H4 (cell line): ENCODE data around the gene ZSCAN2. TPM values are rescaled to one million over a fixed set of nuclear protein-coding genes. Genes with fewer than 3 reads are reported as not detected.
"Not testable (repeated sequence)": the region's sequence is repeated elsewhere in the genome, so short reads cannot be mapped to it uniquely, and the experiment has no call there.

ENCODE experiments used
- DNase-seq: peaks from one replicate; pipeline ENCODE4 v3.0.0-alpha.2; 2015; ENCODE audit warnings: low spot score
- total RNA-seq: library from RNA; depleted of rRNA; stranded (reverse); fragments of >200 nt; shearing (Covaris generic); gene quantifications from 2 replicates; pipeline ENCODE4 v1.2.3, GENCODE V29; 2014; rRNA removed

Gene ZSCAN2
- 7.6 and 7.8 TPM in 2 replicates for total RNA-seq

DNA sequence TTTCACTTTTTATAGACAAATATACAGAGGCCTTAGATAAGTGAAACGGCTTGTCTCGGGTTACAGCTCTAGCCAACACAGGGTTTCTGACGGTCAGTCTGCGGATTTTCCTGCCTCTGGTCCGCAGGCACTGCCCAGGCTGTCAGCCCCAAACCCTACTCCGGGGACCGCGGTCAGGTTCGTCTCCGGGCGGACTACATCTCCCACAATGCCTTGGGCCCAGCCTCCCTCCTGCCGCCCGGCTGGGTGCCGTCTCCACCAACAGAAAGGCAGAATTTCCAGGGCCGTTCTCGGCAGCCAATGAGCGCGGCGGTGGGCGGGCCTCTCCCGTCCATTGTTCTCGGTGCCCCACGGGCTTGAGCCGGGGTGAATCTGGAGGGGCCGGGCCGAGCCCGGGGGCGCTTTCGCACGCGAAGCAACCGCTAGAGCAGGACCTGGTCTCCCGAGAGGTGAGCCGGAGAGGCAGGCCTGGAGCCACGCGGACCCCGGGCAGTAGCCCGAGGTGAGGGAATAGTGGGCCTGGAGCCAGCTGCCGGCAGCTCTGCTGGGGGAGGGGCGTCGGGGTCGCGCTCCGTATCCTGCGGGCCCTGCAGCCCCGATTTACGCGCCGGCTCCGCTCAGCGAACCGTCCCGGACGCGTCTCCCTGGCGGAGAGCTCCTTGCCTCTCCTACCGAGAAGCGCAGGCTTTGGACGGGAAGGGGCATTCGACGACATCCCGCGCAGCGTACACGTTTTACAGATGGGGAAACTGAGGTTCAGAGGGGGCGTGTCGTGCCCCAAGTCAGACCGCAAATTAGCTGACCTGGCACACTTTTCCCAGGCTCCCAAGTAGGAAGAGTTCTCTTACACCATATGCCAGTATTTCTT lies at the start of gene ZSCAN2:
ZSCAN2 (plus strand) TSS at position 323 of the 868 bp plus-strand sequence. CDS start 2,919 bp downstream, outside the sequence.
- DNase-seq = peak; percentile 93

DNA sequence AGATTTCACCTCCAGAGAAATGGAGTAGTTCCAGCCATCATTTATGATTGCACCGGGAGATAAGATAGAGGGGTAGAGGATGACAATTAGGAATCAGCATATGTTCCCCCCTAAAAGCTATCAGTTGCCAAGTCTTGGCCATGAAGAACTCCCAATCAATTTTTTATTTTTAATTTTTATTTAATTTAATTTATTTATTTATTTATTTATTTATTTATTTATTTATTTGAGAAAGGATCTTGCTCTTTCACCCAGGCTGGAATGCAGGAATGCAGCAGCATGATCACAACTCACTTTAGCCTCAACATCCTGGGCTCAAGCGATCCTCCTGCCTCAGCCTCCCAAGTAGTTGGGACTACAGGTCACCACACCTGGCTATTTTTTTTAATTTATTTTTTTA lies 49.2 kb upstream of the ZSCAN2 start:
- DNase-seq = not testable (repeated sequence)

DNA sequence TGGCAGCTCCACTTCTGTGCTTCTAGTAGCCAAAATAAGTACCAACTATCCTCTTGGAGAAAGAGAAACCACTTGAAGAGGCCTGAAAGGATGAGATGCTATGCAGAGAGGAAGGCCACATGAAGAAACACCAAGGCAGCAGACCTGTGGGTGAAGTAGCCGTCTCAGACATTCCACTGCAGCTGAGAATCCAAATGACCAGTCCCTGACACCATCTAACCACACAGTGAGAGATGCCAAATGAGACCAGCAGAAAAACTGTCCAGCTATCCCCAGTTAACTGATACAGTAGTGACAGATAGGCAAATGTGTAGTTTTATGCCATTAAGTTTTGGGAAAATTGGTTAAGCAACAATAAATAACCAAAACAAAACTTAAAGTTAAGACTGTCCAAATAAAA lies 47.9 kb upstream of the ZSCAN2 start:
- DNase-seq = no peak

DNA sequence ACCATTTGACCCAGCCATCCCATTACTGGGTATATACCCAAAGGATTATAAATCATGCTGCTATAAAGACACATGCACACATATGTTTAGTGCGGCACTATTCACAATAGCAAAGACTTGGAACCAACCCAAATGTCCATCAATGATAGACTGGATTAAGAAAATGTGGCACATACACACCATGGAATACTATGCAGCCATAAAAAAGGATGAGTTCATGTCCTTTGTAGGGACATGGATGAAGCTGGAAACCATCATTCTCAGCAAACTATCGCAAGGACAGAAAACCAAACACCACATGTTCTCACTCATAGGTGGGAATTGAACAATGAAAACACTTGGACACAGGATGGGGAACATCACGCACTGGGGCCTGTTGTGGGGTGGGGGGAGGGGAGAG lies 44.1 kb upstream of the ZSCAN2 start:
- not testable (repeated sequence) for DNase-seq

DNA sequence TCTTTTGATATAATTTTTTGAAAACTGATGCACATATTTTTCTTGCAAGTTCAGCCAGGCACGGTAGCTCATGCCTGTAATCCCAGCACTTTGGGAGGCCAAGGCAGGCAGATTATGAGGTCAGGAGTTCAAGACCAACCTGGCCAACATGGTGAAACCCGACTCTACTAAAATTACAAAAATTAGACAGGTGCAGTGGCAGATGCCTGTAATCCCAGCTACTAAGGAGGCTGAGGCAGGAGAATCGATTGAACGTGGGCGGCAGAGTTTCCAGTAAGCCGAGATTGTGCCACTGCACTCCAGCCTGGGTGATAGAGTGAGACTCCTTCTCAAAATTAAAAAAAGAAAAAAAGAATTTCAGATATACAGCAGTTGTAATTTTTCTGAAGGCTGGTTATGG lies 32.8 kb upstream of the ZSCAN2 start:
- not testable (repeated sequence) for DNase-seq

DNA sequence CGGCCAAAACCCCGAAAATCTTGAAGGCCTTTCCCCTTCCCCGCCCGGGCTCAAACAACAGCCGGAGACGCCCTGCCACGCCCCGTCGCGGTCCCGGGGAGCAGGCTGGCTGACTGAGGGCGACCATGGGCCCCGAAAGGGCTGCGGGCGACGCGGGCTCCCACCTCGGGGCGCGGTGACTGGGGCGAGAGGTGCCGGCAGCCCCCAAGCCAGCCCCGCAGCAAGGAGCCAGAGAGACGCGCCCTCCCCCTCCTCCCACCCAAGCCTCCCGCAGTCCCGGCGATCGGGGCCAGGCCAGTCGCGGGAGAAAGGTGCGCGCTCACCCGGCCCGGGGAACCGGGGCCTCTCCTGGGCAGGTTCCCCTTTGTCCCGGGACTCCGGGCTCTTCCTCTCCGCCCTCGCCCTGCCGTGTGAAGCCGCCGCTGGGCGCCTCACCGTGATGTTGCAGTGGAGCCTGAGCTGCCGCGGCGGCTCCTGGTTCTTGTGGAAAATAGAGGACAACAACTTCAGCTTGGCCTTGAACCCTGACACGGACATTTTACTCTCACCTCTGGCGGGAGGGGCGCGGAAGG lies 30.6 kb upstream of the ZSCAN2 start:
- DNase-seq = no peak

DNA sequence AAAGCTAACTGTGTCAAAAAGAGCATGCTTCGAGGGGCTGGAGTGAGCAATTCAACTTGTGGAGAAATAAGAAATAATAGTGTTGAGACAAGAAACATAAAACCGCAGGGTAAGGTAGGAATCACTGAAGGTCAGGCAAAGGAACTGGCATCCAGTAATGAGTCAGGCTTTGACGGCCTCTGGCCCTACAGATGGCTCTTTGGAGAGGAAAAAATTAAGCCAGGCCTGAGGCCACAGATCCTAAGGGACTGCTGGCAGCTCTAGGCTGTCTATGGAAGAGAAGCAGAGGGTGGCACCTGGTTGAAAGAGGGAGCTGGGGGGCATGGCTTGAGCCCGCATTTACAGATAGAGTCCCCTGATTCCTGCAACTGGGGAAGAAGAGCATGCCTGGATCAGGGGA lies 28.6 kb upstream of the ZSCAN2 start:
- DNase-seq = no peak

DNA sequence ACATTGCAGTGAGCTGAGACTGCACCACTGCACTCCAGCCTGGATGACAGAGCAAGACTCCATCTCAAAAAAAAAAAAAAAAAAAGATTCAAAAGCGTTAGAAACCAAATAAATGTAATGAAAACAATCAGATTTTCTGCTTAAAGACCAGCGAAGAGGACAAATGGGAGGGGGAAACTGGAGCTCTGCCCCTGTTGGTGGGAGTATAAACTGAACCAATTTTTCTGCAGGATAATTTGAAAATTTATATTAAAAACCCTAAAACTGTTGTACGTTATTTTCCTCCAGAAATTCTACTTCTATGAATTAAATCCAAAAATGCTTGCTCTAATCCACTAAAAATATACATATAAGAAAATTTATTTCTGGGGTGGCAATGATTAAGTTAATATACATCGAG lies 25.3 kb upstream of the ZSCAN2 start:
- no peak for DNase-seq

DNA sequence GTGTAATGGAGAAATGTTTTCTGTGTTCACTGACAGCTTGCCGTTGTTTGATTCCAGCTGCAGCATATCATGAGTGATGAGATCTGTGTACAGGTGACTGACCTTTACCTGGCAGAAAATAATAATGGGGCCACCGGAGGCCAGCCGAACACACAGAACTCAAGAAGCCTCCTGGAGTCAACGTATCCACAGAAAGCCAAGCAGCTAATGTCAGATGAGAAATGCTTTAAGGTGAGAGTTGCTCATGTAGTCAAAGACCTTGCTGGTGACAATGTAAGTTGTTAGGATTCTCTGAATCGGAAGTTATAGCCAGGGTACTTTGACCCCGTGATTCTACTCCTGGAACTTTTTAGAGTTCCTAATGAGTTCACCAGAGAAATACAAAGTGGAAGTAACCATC lies 22.9 kb upstream of the ZSCAN2 start:
- DNase-seq = not testable (repeated sequence)

DNA sequence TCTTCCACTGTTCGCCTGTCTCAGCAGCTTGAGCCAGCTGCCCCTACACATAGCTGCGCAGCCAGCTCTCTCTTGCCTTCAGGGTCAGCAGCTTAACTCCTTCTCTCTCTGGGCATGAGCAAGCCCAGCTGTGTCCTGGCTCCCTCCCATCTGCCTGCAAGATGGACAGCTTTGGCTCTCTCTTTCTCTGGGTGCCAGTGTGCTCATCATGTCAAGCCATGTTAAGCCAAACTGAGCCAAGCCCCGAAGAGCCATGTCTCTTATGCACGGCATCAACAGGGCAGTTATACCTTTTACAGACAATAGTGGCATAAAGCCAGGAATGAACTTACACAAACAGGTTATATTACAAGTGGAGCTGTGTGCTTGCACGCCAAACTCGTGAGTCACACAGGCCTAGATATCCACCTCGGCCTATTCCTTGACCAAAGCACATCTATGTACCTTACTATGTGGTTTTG lies 21.5 kb upstream of the ZSCAN2 start:
- peak; percentile 59 for DNase-seq

DNA sequence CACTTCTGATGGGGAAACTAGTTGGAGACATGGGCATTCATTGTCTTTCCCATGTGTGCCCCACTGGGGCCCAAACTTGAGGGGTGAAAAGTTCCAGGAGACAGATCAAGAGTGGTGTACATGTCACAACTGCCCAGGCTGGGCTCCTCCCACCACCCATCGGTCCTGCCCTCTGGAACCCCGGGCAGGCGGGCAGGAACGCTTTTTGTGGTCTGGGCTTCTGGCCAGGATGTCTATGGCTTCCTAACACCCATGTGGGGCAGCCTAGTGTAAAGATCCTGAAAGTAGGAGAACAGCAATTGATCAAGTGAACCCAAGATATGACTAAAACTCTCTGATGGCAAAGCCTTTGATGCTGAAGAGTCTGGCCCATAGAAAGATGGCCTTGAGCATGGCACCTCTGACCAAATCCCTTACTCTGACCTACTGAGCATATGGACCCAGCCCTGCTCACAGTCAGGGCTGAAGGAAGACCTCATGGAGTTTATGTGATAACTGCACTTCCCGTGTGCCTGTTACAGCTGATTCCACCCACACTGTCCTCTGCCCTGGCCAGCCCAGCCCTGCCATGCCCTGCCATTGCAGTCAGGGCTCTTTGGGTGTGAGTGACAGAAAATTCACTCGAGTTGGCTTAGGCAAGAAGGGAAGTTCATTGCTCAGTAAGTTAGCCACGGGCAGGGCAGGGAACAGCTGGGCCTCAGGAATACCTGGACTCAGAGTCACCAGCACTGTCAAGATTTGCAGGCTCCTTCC lies 19.0 kb upstream of the ZSCAN2 start:
- not testable (repeated sequence) for DNase-seq

DNA sequence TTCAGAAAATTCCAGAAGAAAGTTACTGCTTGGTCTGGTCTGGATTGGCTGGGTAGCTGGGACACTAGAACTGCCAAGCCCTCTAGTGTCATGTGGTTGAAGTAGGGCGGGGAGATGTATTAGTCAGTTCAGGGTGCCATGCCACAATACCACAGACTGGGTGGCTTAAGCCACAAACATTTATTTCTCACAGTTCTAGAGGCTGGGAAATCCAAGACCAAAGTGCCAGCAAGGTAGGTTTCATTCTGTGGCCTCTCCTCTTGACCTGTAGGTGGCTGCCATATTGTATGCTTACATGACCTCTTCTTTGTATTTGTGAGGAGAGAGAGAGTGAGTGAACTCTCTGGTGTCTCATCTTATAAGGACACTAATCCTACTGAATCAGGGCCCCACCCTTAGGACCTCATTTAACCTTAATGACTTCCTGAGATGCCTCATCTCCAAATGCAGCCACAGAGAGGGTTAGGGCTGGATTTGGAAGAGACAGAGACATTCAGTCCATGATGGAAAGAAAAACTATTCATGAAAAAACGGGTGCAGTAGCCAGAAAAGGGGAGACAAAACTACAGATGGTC lies 18.1 kb upstream of the ZSCAN2 start:
- peak; percentile 26 for DNase-seq

DNA sequence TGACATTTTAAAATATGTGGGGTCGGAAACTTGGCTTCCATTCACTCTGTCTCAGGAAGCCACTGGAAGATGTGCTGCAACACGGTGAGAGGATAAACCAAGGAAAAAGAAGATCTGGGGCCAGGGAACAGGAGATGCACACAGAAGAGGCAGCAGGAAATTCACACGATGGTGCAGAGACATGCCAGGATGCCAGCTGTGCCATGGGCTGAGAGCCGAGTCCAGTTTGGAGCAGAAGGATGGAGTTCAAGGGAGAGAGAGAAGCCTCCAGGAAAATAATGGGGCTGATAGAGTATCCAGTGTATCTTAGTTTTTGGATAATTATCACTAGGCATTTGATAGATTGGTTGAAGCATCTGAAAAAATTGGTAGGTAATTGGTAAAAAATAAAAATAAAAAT lies 16.9 kb upstream of the ZSCAN2 start:
- DNase-seq = not testable (repeated sequence)

DNA sequence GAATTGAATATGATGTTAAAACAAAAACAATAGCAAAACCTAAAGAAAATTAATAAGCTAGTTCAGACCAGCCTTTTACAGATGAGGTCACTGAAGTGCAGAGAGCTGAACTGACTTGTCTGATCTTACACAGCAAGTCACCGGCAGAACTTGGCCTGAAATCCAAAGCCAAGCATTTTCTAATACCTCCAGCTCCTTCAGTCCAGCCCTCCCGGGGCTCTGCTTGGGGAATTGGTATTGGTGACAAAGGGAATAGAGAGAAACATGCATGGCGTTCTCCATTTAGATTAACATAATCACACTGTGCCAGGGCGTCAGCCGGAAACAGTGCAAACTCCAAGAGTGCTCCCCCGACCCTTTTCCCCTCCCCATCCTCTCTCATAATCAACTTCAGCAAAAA lies 14.1 kb upstream of the ZSCAN2 start:
- DNase-seq = no peak

DNA sequence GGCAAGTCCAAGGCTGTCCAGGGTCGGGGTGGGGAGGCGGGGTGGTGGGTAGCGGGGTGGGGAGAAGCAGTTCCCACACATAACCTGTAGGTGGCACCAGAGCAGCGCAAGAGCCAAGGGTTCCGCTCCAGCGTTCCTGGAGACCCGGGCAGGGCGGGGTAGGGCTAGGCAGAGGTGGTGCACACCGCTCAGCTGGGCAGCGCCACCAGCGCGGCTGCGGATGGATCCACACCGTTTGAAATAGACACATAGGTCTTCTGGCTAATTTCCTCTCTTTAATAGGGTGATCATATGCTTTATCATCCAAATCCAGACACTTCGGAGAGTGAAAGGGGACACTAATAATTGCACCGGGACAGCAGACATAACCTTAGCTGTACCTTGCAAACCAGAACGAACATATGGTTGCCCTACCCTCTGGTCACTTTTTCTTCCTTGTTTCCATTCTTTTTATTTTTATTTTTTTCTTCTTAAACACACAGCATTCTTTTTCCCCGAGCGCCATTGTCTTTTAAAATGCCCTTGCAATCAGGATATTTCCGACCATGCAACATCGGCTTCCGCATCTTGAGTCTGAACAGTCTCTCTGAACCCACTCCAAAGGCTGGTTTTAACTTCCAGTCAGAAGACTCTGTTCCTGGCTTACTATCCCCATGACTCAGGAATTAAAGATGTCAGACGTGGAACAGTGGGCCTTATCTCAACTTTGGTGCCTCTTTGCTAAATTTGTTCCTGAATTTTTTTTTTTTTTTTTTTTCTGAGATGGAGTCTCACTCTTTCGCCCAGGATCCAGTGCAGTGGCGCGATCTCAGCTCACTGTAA lies 12.5 kb upstream of the ZSCAN2 start:
- peak; percentile 84 for DNase-seq

DNA sequence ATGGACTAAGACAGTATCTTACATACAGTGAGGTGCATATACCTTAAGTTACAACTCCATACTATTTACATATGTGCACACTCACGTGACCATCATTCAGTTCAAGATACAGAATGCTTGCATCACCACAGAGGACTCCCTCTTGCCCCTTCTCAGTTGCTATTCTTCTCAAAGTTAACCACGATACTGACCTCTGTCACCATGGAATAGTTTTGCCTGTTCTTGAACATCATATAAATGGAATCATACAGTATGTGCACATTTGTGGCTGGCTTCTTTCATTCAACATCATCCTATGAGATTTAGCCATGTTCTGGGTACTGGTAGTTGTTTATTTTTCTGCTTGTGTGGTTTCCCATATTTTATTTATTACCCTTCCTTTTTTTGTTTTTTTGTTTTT lies 10.4 kb upstream of the ZSCAN2 start:
- DNase-seq = no peak

DNA sequence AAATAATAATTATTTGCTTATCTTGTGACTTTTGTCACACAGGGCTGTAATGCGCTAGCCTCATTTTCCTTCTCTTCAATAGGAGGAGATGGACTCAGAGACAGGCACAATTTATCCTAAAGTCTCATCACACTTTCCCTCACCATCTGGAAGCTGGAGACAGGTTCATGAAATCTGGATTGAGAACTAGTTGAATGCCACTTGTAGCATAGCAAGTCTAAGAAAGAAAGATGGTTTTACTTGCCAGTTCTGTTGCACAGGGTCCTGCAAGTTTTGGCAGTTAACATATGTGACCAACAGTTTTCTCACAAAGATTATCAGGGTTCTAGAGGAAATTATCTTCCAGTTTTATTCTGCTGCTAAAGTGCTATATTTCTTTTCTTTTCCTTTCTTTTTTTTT lies 9.0 kb upstream of the ZSCAN2 start:
- DNase-seq = no peak

DNA sequence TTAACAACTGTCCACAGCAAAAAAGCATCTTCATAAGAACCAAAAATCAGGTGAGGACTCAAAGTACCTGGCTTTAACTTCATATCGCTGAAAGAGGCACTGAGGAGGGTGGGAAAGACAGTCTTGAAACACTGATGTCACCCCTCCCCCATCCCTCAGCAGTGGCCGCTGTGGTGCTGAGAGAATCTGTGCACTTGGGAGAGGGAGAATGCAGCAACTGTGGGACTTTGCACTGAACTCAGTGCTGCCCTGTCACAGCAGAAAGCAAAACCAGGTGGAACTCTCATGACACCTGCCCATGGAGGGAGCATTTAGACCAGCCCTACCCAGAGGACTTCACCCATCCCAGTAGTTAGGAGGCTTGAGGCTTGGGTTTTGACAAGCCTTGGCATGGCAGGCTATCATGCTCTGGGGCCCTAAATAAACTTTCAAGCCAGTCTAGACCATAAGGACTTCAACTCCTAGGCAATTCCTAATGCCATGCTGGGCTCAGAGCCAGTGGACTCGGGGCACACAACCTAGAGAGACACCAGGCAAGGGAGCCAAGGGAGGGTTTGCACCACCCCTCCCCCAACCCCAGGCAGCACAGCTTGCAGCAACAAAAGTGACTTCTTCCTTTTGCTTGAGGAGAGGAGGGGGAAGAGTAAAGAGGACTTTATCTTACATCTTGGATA lies 6.1 kb upstream of the ZSCAN2 start:
- DNase-seq = no peak

DNA sequence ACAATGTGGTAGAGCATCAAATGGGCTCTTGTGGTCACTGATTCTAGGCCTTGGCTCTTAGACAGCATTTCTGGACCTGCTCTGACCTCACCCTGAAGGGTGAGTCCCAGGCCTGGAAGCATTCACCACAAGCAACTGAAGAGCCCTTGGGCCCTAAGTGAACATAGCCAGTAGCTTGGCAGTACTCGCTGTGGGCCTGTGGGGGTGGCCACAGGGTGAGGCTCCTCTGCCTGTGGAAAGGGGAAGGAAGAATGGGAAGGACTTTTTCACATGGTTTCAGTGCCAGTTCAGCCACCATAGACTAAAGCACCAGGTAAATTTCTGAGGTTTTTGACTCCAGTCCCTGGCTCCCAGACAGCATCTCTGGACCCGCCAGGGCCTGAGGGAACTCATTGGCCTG lies 5.1 kb upstream of the ZSCAN2 start:
- DNase-seq = no peak

DNA sequence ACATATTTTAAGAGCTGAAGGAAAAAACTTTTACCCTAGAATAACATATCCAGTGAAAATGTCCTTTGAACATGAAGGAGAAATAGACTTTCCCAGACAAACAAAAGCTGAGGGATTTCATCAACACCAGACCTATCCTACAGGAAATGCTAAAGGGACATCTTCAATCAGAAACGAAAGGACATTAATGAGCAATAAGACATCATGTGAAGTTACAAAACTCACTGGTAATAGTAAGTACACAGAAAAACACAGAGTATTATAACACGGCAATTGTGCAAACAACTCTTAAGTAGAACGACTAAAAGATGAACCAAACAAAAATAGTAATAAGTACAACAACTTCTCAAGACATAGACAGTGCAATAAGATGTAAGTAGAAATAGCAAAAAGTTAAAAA lies 3.5 kb upstream of the ZSCAN2 start:
- no peak for DNase-seq

DNA sequence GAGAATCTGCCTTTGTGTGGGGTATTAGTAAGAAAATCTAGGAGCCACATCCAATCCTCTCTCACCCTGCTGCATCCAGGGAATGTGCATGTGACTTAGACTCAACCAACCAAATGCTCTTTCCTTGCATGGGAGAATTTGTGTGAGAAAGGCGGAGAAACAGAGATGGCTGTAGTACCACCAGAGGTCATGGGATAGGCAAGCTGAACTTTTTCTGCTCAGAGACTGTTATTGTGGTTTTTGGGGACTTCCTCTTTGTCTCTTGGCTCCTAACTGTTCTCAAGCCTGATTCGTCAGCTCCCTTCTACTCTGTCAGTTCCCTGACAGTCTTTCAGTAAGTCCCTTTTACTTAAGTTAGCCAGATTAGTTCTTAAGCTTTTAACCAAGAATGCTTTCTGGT lies 2.6 kb upstream of the ZSCAN2 start:
- no peak for DNase-seq
